Loucy (cell line): ENCODE measurements around the gene DENND2A.

Experiments
- H2AFZ ChIP-seq: fragments of 200-600 bp; sonication (generic); 2 replicates; pipeline ENCODE4 v1.6.0; 2016; ENCODE audit warnings: antibody characterized with exemption, mild to moderate bottlenecking, low read length, moderate library complexity
- H3F3A ChIP-seq: fragments of 200-600 bp; 2 replicates; pipeline ENCODE4 v1.6.0; 2016; ENCODE audit warnings: antibody characterized with exemption, low read depth, mild to moderate bottlenecking
- H3K27me3 ChIP-seq: fragments of 200-600 bp; sonication (generic); 2 replicates; pipeline ENCODE4 v1.6.1; 2014; ENCODE audit warnings: low read length, mild to moderate bottlenecking; ENCODE audit not compliant: insufficient read depth, poor library complexity, severe bottlenecking
- H3K36me3 ChIP-seq: fragments of 200-600 bp; sonication (generic); 2 replicates; pipeline ENCODE4 v1.6.1; 2016; ENCODE audit warnings: low read length; ENCODE audit not compliant: insufficient read depth
- H3K4me1 ChIP-seq: fragments of 200-600 bp; sonication (generic); 2 replicates; pipeline ENCODE4 v1.5.1; 2014; ENCODE audit warnings: low read length, mild to moderate bottlenecking; ENCODE audit not compliant: insufficient read depth, poor library complexity, severe bottlenecking
- H3K4me2 ChIP-seq: fragments of 200-600 bp; sonication (generic); 2 replicates; pipeline ENCODE4 v1.6.0; 2014; ENCODE audit warnings: antibody characterized with exemption, low read length, low read depth, mild to moderate bottlenecking; ENCODE audit not compliant: poor library complexity, severe bottlenecking
- H3K4me3 ChIP-seq: fragments of 200-600 bp; sonication (generic); 2 replicates; pipeline ENCODE4 v1.5.1; 2014; ENCODE audit warnings: low read length, mild to moderate bottlenecking, mixed read lengths; ENCODE audit not compliant: poor library complexity, severe bottlenecking
- H3K79me2 ChIP-seq: fragments of 200-600 bp; sonication (generic); 2 replicates; pipeline ENCODE4 v1.6.1; 2014; ENCODE audit warnings: low read length; ENCODE audit not compliant: insufficient read depth
- H3K9ac ChIP-seq: fragments of 200-600 bp; sonication (generic); 2 replicates; pipeline ENCODE4 v1.6.0; 2014; ENCODE audit warnings: mild to moderate bottlenecking, low read depth, low read length, moderate library complexity; ENCODE audit not compliant: poor library complexity, severe bottlenecking
- H3K9me2 ChIP-seq: fragments of 200-600 bp; sonication (generic); replicated peaks from 2 replicates; pipeline ENCODE4 v1.6.1; 2016; ENCODE audit warnings: low read depth, low read length, mixed read lengths
- H3K9me3 ChIP-seq: fragments of 200-600 bp; sonication (generic); 2 replicates; pipeline ENCODE4 v1.6.1; 2014; ENCODE audit warnings: mild to moderate bottlenecking, antibody characterized with exemption, low read length, low read depth; ENCODE audit not compliant: insufficient read depth
- H4K20me1 ChIP-seq: fragments of 200-600 bp; sonication (generic); 2 replicates; pipeline ENCODE4 v1.6.0; 2014; ENCODE audit warnings: antibody characterized with exemption, low read length, mild to moderate bottlenecking; ENCODE audit not compliant: insufficient read depth, poor library complexity, severe bottlenecking
- EZH2phosphoT487 ChIP-seq: fragments of 200-600 bp; IDR thresholded peaks from 2 replicates; pipeline ENCODE4 v1.6.1; 2018; ENCODE audit warnings: antibody characterized with exemption, mild to moderate bottlenecking, moderate library complexity, borderline replicate concordance
- TF ChIP-seq, protein P1 (sequence below): fragments of 200-600 bp; sonication (generic); conservative IDR thresholded peaks from 2 replicates; pipeline ENCODE4 v1.5.1; 2014; ENCODE audit warnings: mild to moderate bottlenecking, antibody characterized with exemption, low read length

DENND2A gene

DNA sequence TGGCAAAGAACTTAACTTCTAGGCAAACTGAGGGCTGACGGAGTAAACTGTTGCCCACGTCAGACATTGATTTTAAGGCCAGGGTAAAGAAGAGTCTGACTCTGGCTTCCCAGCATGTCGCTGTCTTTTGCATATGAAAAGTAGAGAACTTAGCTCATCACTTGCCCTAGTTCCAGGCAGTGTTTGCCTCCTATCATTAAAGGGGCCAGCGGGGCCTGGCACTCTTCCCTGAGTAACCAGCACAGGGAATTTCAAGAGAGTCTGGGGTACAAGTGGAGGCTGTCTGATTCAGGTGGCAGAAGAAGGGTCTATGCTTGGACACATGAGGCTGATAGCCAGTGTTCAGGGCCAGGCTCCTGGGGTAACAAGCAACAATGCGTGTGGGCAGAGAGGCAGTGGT, 4.8 kb downstream of the DENND2A start:
- Histone ChIP-seq H3K9me3 (no peaks in the 10 kb centered on the region), H3K79me2 (no peaks in the 10 kb centered on the region), H3K4me3 (no peak overlapping the region), H3K9me2 (no peaks in the 10 kb centered on the region), H3F3A (no peaks in the 10 kb centered on the region), H3K4me2 (no peak overlapping the region), H3K4me1 (no peaks in the 10 kb centered on the region), H4K20me1 (no peaks in the 10 kb centered on the region), H3K36me3 (no peaks in the 10 kb centered on the region), H3K27me3 (no peaks in the 10 kb centered on the region), H2AFZ (no peak overlapping the region), H3K9ac (no peak overlapping the region)
- TF ChIP-seq, protein P1, sequence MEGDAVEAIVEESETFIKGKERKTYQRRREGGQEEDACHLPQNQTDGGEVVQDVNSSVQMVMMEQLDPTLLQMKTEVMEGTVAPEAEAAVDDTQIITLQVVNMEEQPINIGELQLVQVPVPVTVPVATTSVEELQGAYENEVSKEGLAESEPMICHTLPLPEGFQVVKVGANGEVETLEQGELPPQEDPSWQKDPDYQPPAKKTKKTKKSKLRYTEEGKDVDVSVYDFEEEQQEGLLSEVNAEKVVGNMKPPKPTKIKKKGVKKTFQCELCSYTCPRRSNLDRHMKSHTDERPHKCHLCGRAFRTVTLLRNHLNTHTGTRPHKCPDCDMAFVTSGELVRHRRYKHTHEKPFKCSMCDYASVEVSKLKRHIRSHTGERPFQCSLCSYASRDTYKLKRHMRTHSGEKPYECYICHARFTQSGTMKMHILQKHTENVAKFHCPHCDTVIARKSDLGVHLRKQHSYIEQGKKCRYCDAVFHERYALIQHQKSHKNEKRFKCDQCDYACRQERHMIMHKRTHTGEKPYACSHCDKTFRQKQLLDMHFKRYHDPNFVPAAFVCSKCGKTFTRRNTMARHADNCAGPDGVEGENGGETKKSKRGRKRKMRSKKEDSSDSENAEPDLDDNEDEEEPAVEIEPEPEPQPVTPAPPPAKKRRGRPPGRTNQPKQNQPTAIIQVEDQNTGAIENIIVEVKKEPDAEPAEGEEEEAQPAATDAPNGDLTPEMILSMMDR = no peak
- TF ChIP-seq EZH2phosphoT487 = no peak

GRCh38 chr7:140635345-140635744, 5.3 kb downstream of the DENND2A start:
- H3F3A ChIP-seq = no peaks in the 10 kb centered on the region
- H3K9me3 ChIP-seq = no peaks in the 10 kb centered on the region
- H3K9me2 ChIP-seq = no peaks in the 10 kb centered on the region
- no peaks in the 10 kb centered on the region for H3K36me3 ChIP-seq
- no peak overlapping the region for H3K9ac ChIP-seq
- no peaks in the 10 kb centered on the region for H4K20me1 ChIP-seq
- no peak overlapping the region for H2AFZ ChIP-seq
- H3K4me3 ChIP-seq = no peak overlapping the region
- no peak for TF ChIP-seq EZH2phosphoT487
- TF ChIP-seq, protein P1 = no peak
- H3K27me3 ChIP-seq = no peaks in the 10 kb centered on the region
- H3K4me2 ChIP-seq = no peak overlapping the region
- H3K79me2 ChIP-seq = no peaks in the 10 kb centered on the region
- H3K4me1 ChIP-seq = no peaks in the 10 kb centered on the region

DNA sequence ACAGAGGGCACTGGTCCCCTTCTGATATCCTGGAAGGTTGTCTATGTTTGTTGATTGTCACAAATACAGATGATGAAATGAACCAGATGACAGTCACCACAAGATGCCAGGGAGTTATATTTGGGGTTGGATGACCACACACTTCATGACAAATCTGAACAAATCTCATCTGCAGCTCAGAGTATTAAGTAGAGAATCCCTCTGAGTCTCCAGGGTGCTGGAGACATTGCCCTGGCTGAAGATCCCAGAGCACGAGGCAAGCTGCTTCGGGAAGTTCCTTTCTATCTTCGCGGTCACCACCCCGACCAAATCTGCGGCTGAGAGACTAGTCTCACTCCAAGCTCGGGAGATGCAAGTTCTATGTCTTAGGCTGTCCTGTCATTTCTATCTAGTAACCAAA, 9.0 kb downstream of the DENND2A start:
- Histone ChIP-seq H3K9me2 (no peaks in the 10 kb centered on the region), H3K4me3 (no peak overlapping the region), H3K4me2 (no peak overlapping the region), H4K20me1 (no peaks in the 10 kb centered on the region), H3F3A (no peaks in the 10 kb centered on the region), H3K4me1 (no peaks in the 10 kb centered on the region), H3K36me3 (no peaks in the 10 kb centered on the region), H3K27me3 (no peaks in the 10 kb centered on the region), H3K79me2 (no peaks in the 10 kb centered on the region), H2AFZ (no peak overlapping the region), H3K9ac (no peak overlapping the region), H3K9me3 (no peaks in the 10 kb centered on the region)
- TF ChIP-seq, protein P1 = no peak
- TF ChIP-seq EZH2phosphoT487 = no peak
